SK-N-SH treated with all-trans-retinoic acid at 6 μM for 48 hours (cell line): ENCODE data around the gene HCRTR1.

Source experiments
- ATAC-seq: fragments of 200-7000 bp; cut with Tn5 transposase; 3 replicates; pipeline ENCODE4 v1.9.1; 2020; ENCODE audit warnings: mild to moderate bottlenecking, moderate library complexity
- ARNTL ChIP-seq: fragments of 450-650 bp; formaldehyde crosslinking; IDR thresholded peaks from 2 replicates; pipeline ENCODE4 v1.5.0; 2020; ENCODE audit warnings: low read depth, mild to moderate bottlenecking, moderate library complexity, borderline replicate concordance
- BACH2 ChIP-seq: fragments of 250-450 bp; sonication (Bioruptor Pico); IDR thresholded peaks from 2 replicates; pipeline ENCODE4 v1.9.0; 2021; ENCODE audit warnings: mild to moderate bottlenecking, borderline replicate concordance
- CREB5 ChIP-seq: fragments of 250-450 bp; sonication (Bioruptor Pico); IDR thresholded peaks from 2 replicates; pipeline ENCODE4 v1.5.1; 2020; ENCODE audit warnings: low read depth, mild to moderate bottlenecking, moderate library complexity
- CSDC2 ChIP-seq: fragments of 250-450 bp; sonication (Bioruptor Pico); IDR thresholded peaks from 2 replicates; pipeline ENCODE4 v1.5.0; 2020; ENCODE audit warnings: mild to moderate bottlenecking, moderate library complexity
- ESRRG ChIP-seq: fragments of 250-450 bp; sonication (Bioruptor Pico); IDR thresholded peaks from 2 replicates; pipeline ENCODE4 v1.6.1; 2021; ENCODE audit warnings: mild to moderate bottlenecking
- GLIS3 ChIP-seq: fragments of 250-450 bp; sonication (Bioruptor Pico); IDR thresholded peaks from 2 replicates; pipeline ENCODE4 v1.5.0; 2020; ENCODE audit warnings: mild to moderate bottlenecking, moderate library complexity
- ISL1 ChIP-seq: fragments of 250-450 bp; sonication (Bioruptor Pico); IDR thresholded peaks from 2 replicates; pipeline ENCODE4 v2.1.2; 2022; ENCODE audit warnings: mild to moderate bottlenecking, moderate library complexity
- OSR1 ChIP-seq: fragments of 250-450 bp; sonication (Bioruptor Pico); IDR thresholded peaks from 2 replicates; pipeline ENCODE4 v1.8.0; 2022; ENCODE audit warnings: moderate library complexity, mild to moderate bottlenecking, inconsistent platforms
- POU6F1 ChIP-seq: fragments of 250-450 bp; sonication (Bioruptor Pico); IDR thresholded peaks from 2 replicates; pipeline ENCODE4 v1.8.0; 2021; ENCODE audit warnings: low read depth, mild to moderate bottlenecking, moderate library complexity, borderline replicate concordance
- PPARA ChIP-seq: fragments of 250-450 bp; sonication (Bioruptor Pico); IDR thresholded peaks from 2 replicates; pipeline ENCODE4 v1.5.0; 2020; ENCODE audit warnings: mild to moderate bottlenecking, borderline replicate concordance
- RARB ChIP-seq: fragments of 250-450 bp; sonication (Bioruptor Pico); IDR thresholded peaks from 2 replicates; pipeline ENCODE4 v1.8.0; 2021; ENCODE audit warnings: mild to moderate bottlenecking, moderate library complexity
- SNAI2 ChIP-seq: fragments of 250-450 bp; sonication (Bioruptor Pico); IDR thresholded peaks from 2 replicates; pipeline ENCODE4 v1.5.0; 2020; ENCODE audit warnings: mild to moderate bottlenecking, moderate library complexity
- TCF4 ChIP-seq: fragments of 250-450 bp; sonication (Bioruptor Pico); IDR thresholded peaks from 2 replicates; pipeline ENCODE4 v1.8.0; 2021; ENCODE audit warnings: mild to moderate bottlenecking, moderate library complexity, borderline replicate concordance
- TOX ChIP-seq: fragments of 250-450 bp; sonication (Bioruptor Pico); IDR thresholded peaks from 2 replicates; pipeline ENCODE4 v1.8.0; 2021; ENCODE audit warnings: mild to moderate bottlenecking, moderate library complexity, borderline replicate concordance
- ZC3H10 ChIP-seq: fragments of 250-450 bp; sonication (Bioruptor Pico); IDR thresholded peaks from 2 replicates; pipeline ENCODE4 v1.5.1; 2021; ENCODE audit warnings: mild to moderate bottlenecking, moderate library complexity
- ZFP3 ChIP-seq: fragments of 250-450 bp; sonication (Bioruptor Pico); IDR thresholded peaks from 2 replicates; pipeline ENCODE4 v1.5.0; 2020; ENCODE audit warnings: mild to moderate bottlenecking, moderate library complexity
- ZFP30 ChIP-seq: fragments of 450-650 bp; formaldehyde crosslinking; IDR thresholded peaks from 2 replicates; pipeline ENCODE4 v1.5.0; 2022; ENCODE audit warnings: mild to moderate bottlenecking, moderate library complexity
- ZNF565 ChIP-seq: fragments of 450-650 bp; formaldehyde crosslinking; conservative IDR thresholded peaks from 2 replicates; pipeline ENCODE4 v1.5.0; 2020; ENCODE audit warnings: low read depth, mild to moderate bottlenecking, moderate library complexity
- ZNF70 ChIP-seq: fragments of 450-650 bp; formaldehyde crosslinking; IDR thresholded peaks from 2 replicates; pipeline ENCODE4 v1.5.0; 2020; ENCODE audit warnings: mild to moderate bottlenecking, moderate library complexity
- ZNF8 ChIP-seq: fragments of 450-650 bp; formaldehyde crosslinking; IDR thresholded peaks from 2 replicates; pipeline ENCODE4 v1.5.0; 2020; ENCODE audit warnings: mild to moderate bottlenecking, moderate library complexity
- TF ChIP-seq, protein P1 (sequence below): fragments of 250-450 bp; sonication (Bioruptor Pico); IDR thresholded peaks from 2 replicates; pipeline ENCODE4 v1.5.1; 2021; ENCODE audit warnings: mild to moderate bottlenecking, moderate library complexity
- TF ChIP-seq, protein P2 (sequence below): fragments of 250-450 bp; sonication (Bioruptor Pico); IDR thresholded peaks from 2 replicates; pipeline ENCODE4 v1.8.0; 2020; ENCODE audit warnings: mild to moderate bottlenecking, moderate library complexity, borderline replicate concordance
- TF ChIP-seq, protein P3 (sequence below): fragments of 250-450 bp; sonication (Bioruptor Pico); IDR thresholded peaks from 2 replicates; pipeline ENCODE4 v1.5.0; 2020; ENCODE audit warnings: mild to moderate bottlenecking, moderate library complexity

The HCRTR1 gene

DNA sequence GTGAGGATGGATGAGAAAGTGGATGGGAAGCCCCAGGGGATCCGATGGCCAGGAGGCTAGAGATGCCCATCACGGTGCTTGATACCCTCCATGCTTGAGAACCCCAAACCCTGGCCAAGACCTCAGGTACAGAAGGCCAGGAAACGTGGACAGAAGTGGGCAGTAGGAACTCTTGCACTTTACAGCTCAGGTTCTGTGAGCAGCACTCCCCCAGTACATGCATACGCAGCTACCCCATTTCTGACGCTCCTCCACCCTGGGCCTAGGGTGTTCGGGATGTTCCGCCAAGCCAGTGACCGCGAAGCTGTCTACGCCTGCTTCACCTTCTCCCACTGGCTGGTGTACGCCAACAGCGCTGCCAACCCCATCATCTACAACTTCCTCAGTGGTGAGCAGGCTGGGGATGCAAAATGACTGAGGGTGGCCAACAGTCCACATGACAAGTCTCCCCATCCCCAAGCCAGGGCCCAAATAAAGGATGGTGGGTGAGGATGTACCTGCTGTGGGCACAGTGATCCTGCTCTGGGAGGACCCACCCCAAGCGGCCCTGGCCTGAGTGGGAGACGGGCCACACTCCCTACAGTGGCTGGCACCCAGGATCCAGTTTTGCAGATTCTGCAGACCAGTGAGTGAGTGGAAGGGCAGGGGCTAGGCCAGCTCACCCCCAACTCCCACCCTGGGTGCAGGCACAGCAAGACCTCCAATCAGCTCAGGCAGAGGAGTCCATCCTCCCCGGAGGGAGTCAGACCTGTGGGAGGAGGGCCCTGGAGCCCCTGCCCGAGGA lies 7.4 kb downstream of the HCRTR1 start:
- TF ChIP-seq ESRRG (CRISPR knock-in tag) (no peak), ISL1 (CRISPR knock-in tag) (no peak), ZNF70 (CRISPR knock-in tag) (no peak)
- no peak for ATAC-seq

DNA sequence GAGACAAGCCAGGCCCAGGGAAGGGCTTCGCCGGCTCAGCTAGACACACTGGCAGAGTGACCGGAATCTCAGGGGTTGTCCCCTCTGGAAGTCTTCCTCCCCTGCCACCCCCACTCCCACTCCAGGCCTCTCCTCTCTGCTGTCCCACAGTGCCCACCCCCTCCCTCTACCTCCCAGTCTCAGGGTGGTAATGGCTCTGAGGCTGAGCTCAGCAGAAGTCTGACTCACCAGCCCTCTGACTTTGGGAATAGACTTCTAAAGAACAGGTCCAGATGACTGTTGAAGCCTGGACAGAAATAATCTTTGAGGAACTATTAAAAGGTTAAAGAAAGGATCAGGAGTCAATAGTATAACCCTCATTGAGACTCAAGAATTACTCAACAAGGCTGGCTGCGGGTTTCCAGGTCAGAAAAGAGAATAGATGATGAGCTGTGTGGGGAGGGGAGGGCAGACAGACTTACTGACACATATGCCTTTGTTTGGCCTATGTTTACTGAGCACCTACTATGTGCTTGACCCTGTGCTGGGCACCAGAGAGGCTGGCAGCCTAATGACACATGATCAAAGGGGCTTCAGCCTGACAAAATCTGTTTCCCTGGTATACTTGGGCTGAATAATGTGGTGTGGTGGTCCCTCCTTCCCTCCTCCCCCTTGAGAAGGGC lies 8.2 kb downstream of the HCRTR1 start:
- ATAC-seq, result peak; percentile 52
- TF ChIP-seq ZNF565 (CRISPR knock-in tag), result no peak
- TF ChIP-seq SNAI2 (CRISPR knock-in tag), result no peak
- TF ChIP-seq CREB5, result no peak
- TF ChIP-seq PPARA (CRISPR knock-in tag), result no peak
- TF ChIP-seq ESRRG (CRISPR knock-in tag), result no peak
- TF ChIP-seq TCF4, result no peak
- no peak for TF ChIP-seq ZC3H10 (CRISPR knock-in tag)
- TF ChIP-seq TOX (CRISPR knock-in tag), result no peak
- TF ChIP-seq, protein P1, sequence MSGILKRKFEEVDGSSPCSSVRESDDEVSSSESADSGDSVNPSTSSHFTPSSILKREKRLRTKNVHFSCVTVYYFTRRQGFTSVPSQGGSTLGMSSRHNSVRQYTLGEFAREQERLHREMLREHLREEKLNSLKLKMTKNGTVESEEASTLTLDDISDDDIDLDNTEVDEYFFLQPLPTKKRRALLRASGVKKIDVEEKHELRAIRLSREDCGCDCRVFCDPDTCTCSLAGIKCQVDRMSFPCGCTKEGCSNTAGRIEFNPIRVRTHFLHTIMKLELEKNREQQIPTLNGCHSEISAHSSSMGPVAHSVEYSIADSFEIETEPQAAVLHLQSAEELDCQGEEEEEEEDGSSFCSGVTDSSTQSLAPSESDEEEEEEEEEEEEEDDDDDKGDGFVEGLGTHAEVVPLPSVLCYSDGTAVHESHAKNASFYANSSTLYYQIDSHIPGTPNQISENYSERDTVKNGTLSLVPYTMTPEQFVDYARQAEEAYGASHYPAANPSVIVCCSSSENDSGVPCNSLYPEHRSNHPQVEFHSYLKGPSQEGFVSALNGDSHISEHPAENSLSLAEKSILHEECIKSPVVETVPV (CRISPR knock-in tag), result no peak
- TF ChIP-seq, protein P2, sequence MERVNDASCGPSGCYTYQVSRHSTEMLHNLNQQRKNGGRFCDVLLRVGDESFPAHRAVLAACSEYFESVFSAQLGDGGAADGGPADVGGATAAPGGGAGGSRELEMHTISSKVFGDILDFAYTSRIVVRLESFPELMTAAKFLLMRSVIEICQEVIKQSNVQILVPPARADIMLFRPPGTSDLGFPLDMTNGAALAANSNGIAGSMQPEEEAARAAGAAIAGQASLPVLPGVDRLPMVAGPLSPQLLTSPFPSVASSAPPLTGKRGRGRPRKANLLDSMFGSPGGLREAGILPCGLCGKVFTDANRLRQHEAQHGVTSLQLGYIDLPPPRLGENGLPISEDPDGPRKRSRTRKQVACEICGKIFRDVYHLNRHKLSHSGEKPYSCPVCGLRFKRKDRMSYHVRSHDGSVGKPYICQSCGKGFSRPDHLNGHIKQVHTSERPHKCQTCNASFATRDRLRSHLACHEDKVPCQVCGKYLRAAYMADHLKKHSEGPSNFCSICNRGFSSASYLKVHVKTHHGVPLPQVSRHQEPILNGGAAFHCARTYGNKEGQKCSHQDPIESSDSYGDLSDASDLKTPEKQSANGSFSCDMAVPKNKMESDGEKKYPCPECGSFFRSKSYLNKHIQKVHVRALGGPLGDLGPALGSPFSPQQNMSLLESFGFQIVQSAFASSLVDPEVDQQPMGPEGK, result no peak
- no peak for TF ChIP-seq ARNTL (CRISPR knock-in tag)
- no peak for TF ChIP-seq ZNF70 (CRISPR knock-in tag)
- TF ChIP-seq GLIS3, result no peak
- no peak for TF ChIP-seq OSR1 (CRISPR knock-in tag)
- TF ChIP-seq ZFP30 (CRISPR knock-in tag), result no peak
- no peak for TF ChIP-seq ZNF8 (CRISPR knock-in tag)

GRCh38 chr1:31626223-31627207 lies 9.0 kb downstream of the HCRTR1 start:
- no peak; the same call in 1 of the 3 replicates for ATAC-seq
- TF ChIP-seq POU6F1 (no peak), PPARA (CRISPR knock-in tag) (no peak), CSDC2 (CRISPR knock-in tag) (no peak), OSR1 (CRISPR knock-in tag) (no peak), ESRRG (CRISPR knock-in tag) (no peak), ZNF565 (CRISPR knock-in tag) (no peak), TOX (CRISPR knock-in tag) (no peak), ISL1 (CRISPR knock-in tag) (no peak), TCF4 (no peak), ZFP30 (CRISPR knock-in tag) (no peak), ZFP3 (CRISPR knock-in tag) (no peak), SNAI2 (CRISPR knock-in tag) (no peak), RARB (CRISPR knock-in tag) (no peak), BACH2 (CRISPR knock-in tag) (no peak)
- TF ChIP-seq, protein P1 (CRISPR knock-in tag), result no peak
- TF ChIP-seq, protein P3, sequence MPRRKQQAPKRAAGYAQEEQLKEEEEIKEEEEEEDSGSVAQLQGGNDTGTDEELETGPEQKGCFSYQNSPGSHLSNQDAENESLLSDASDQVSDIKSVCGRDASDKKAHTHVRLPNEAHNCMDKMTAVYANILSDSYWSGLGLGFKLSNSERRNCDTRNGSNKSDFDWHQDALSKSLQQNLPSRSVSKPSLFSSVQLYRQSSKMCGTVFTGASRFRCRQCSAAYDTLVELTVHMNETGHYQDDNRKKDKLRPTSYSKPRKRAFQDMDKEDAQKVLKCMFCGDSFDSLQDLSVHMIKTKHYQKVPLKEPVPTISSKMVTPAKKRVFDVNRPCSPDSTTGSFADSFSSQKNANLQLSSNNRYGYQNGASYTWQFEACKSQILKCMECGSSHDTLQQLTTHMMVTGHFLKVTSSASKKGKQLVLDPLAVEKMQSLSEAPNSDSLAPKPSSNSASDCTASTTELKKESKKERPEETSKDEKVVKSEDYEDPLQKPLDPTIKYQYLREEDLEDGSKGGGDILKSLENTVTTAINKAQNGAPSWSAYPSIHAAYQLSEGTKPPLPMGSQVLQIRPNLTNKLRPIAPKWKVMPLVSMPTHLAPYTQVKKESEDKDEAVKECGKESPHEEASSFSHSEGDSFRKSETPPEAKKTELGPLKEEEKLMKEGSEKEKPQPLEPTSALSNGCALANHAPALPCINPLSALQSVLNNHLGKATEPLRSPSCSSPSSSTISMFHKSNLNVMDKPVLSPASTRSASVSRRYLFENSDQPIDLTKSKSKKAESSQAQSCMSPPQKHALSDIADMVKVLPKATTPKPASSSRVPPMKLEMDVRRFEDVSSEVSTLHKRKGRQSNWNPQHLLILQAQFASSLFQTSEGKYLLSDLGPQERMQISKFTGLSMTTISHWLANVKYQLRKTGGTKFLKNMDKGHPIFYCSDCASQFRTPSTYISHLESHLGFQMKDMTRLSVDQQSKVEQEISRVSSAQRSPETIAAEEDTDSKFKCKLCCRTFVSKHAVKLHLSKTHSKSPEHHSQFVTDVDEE (CRISPR knock-in tag), result no peak
